ENCODE measurements around the gene KYNU.

The KYNU gene

GRCh38 chr2:142930835-142931398 lies 53.5 kb downstream of the KYNU start:
- DNase-seq (ENCODE audit: extremely low read depth, low read depth): no peak
- no peak overlapping the region for H3K4me3 ChIP-seq (replicated peaks; ENCODE audit: low read depth, low read length)
- TF ChIP-seq CTCF (IDR thresholded peaks at IDR 0.05; ENCODE audit: low read depth, low read length, missing control alignments): no peak

GRCh38 chr2:142933916-142934315 lies 56.5 kb downstream of the KYNU start:
- no peak for DNase-seq (ENCODE audit: extremely low read depth, low read depth)
- no peak overlapping the region for H3K4me3 ChIP-seq (replicated peaks; ENCODE audit: low read depth, low read length)
- no peak for TF ChIP-seq CTCF (IDR thresholded peaks at IDR 0.05; ENCODE audit: low read depth, low read length, missing control alignments)

GRCh38 chr2:142935563-142936089 lies 58.2 kb downstream of the KYNU start:
- no peak for DNase-seq (ENCODE audit: extremely low read depth, low read depth)
- TF ChIP-seq CTCF (IDR thresholded peaks at IDR 0.05; ENCODE audit: low read depth, low read length, missing control alignments): no peak

GRCh38 chr2:142936629-142937028 lies 59.2 kb downstream of the KYNU start:
- no peak for TF ChIP-seq CTCF (IDR thresholded peaks at IDR 0.05; ENCODE audit: low read depth, low read length, missing control alignments)
- H3K4me3 ChIP-seq (replicated peaks; ENCODE audit: low read depth, low read length): no peak overlapping the region
- DNase-seq (ENCODE audit: extremely low read depth, low read depth): no peak

More at GRCh38 chr2:142935563-142936089, 58.2 kb downstream of the KYNU start:
- H3K4me3 ChIP-seq (replicated peaks; ENCODE audit: low read depth, low read length): no peak overlapping the region

GRCh38 chr2:142937347-142937746 lies 59.9 kb downstream of the KYNU start:
- DNase-seq (ENCODE audit: extremely low read depth, low read depth): no peak
- no peak for TF ChIP-seq CTCF (IDR thresholded peaks at IDR 0.05; ENCODE audit: low read depth, low read length, missing control alignments)
- no peak overlapping the region for H3K4me3 ChIP-seq (replicated peaks; ENCODE audit: low read depth, low read length)

GRCh38 chr2:142938240-142938639 lies 60.8 kb downstream of the KYNU start:
- DNase-seq (ENCODE audit: extremely low read depth, low read depth): no peak
- no peak for TF ChIP-seq CTCF (IDR thresholded peaks at IDR 0.05; ENCODE audit: low read depth, low read length, missing control alignments)

More at GRCh38 chr2:142938240-142938639, 60.8 kb downstream of the KYNU start:
- H3K4me3 ChIP-seq (replicated peaks; ENCODE audit: low read depth, low read length): no peak overlapping the region

Data from HFF-Myc (cell line).